GM12878 (cell line): ENCODE data around the gene PNMT. TPM values are rescaled to one million over a fixed set of nuclear protein-coding genes. Genes with fewer than 3 reads are reported as not detected.

Source experiments
- ATAC-seq: fragments of 200-7000 bp; cut with Tn5 transposase; 3 replicates; pipeline ENCODE4 v1.9.1; 2020; ENCODE audit warnings: mild to moderate bottlenecking, moderate library complexity
- BruUV-seq: library from RNA; stranded (reverse); fragments of 400-500 nt; replicated peaks from 2 replicates; lab custom pipeline; 2021; lab: Mats Ljungman, UMichigan
- CTCF ChIA-PET: fragments of 300-600 bp; sonication (Branson Sonifier 250); formaldehyde crosslinking; extraction: SDS; loops from one replicate; lab custom pipeline; 2021; ENCODE audit warnings: inconsistent platforms; lab: Yijun Ruan, JAX
- POLR2A ChIA-PET: fragments of 350-600 bp; formaldehyde crosslinking; extraction: SDS; loops from one replicate; lab custom pipeline; 2021; ENCODE audit warnings: inconsistent platforms; lab: Charles Lee
- RAD21 ChIA-PET: fragments of 300-600 bp; sonication (Branson Sonifier 250); formaldehyde crosslinking; loops from one replicate; lab custom pipeline; 2023; ENCODE audit warnings: antibody characterized with exemption; ENCODE audit not compliant: unreplicated experiment; lab: Charles Lee
- SMC1A ChIA-PET: fragments of 300-600 bp; sonication (Branson Sonifier 250); formaldehyde crosslinking; loops from one replicate; lab custom pipeline; 2023; ENCODE audit not compliant: unreplicated experiment, uncharacterized antibody; lab: Charles Lee
- DNase-seq: peaks from one replicate; pipeline ENCODE4 v3.0.0-alpha.2; 2011; ENCODE audit warnings: low read depth, low spot score
- FAIRE-seq: peaks from 3 replicates; lab custom pipeline; 2011; peaks lifted over from hg19 to GRCh38; lab: Jason Lieb, UNC
- H2AFZ ChIP-seq: 2 replicates; pipeline ENCODE4 v1.6.0; 2011; ENCODE audit warnings: low read depth, low read length, control low read depth; ENCODE audit not compliant: control insufficient read depth
- H3K27ac ChIP-seq: 2 replicates; pipeline ENCODE4 v1.5.1; 2011; ENCODE audit warnings: control low read depth; ENCODE audit not compliant: control insufficient read depth, insufficient read depth
- H3K27me3 ChIP-seq, 2 experiments: replicated peaks in 1 of 2; 2 replicates each; pipeline versions ENCODE4 v1.6.0 to v1.6.1; 2011; ENCODE audit warnings: low read length in 1 of 2; ENCODE audit not compliant: control insufficient read depth in 2 of 2, insufficient read depth in 2 of 2
- H3K36me3 ChIP-seq, 2 experiments: 2 replicates each; pipeline ENCODE4 v1.5.1; 2011; ENCODE audit warnings: low read length in 1 of 2; ENCODE audit not compliant: control insufficient read depth in 2 of 2, insufficient read depth in 2 of 2
- H3K4me1 ChIP-seq: 2 replicates; pipeline ENCODE4 v1.6.1; 2011; ENCODE audit warnings: mild to moderate bottlenecking, low read length, moderate library complexity, mixed read lengths; ENCODE audit not compliant: control insufficient read depth, insufficient read depth
- H3K4me2 ChIP-seq: 2 replicates; pipeline ENCODE4 v1.6.0; 2011; ENCODE audit warnings: control low read depth; ENCODE audit not compliant: control insufficient read depth, insufficient read depth
- H3K4me3 ChIP-seq: fragments of 200-600 bp; sonication (generic); 2 replicates; pipeline ENCODE4 v1.5.1; 2016
- H3K79me2 ChIP-seq: 2 replicates; pipeline ENCODE4 v1.6.0; 2011; ENCODE audit warnings: low read length; ENCODE audit not compliant: control insufficient read depth, insufficient read depth
- H3K9ac ChIP-seq: 2 replicates; pipeline ENCODE4 v1.8.0; 2011; ENCODE audit warnings: low read length, control low read depth, mixed read lengths; ENCODE audit not compliant: control insufficient read depth, insufficient read depth
- H3K9me3 ChIP-seq: replicated peaks from 3 replicates; pipeline ENCODE4 v1.5.1; 2011; ENCODE audit warnings: mild to moderate bottlenecking, low read length; ENCODE audit not compliant: control insufficient read depth, insufficient read depth
- H4K20me1 ChIP-seq: 2 replicates; pipeline ENCODE4 v1.6.0; 2011; ENCODE audit not compliant: control insufficient read depth, insufficient read depth
- CHD1 ChIP-seq: IDR thresholded peaks from 2 replicates; pipeline ENCODE4 v1.6.1; 2012; ENCODE audit warnings: low read depth, low read length, improper control_type of control experiment
- MLLT1 ChIP-seq: fragments of 450-650 bp; IDR thresholded peaks from 2 replicates; pipeline ENCODE4 v1.6.1; 2016; ENCODE audit warnings: mild to moderate bottlenecking
- NR2F1 ChIP-seq: fragments of 450-650 bp; conservative IDR thresholded peaks from 2 replicates; pipeline ENCODE4 v1.6.1; 2017; ENCODE audit warnings: mild to moderate bottlenecking
- RBBP5 ChIP-seq: fragments of 200-600 bp; sonication (generic); conservative IDR thresholded peaks from 2 replicates; pipeline ENCODE4 v1.6.1; 2016
- SMAD1 ChIP-seq: fragments of 450-650 bp; IDR thresholded peaks from 2 replicates; pipeline ENCODE4 v1.6.1; 2018; ENCODE audit warnings: mild to moderate bottlenecking, low read depth; ENCODE audit not compliant: partially characterized antibody
- SREBF1 ChIP-seq: IDR thresholded peaks from 2 replicates; pipeline ENCODE4 v1.6.1; 2012; ENCODE audit warnings: mild to moderate bottlenecking, low read length
- ZNF217 ChIP-seq: fragments of 450-650 bp; IDR thresholded peaks from 2 replicates; pipeline ENCODE4 v1.6.1; 2017; ENCODE audit warnings: antibody characterized with exemption, mild to moderate bottlenecking
- WGBS: methylation state at CpG from one replicate; pipeline ENCODE4 v1.1.6; 2016; ENCODE audit warnings: low lambda C conversion rate; ENCODE audit not compliant: insufficient replicate concordance, insufficient coverage; ENCODE audit errors: missing lambda C conversion rate; 5-methylcytosine and 5-hydroxymethylcytosine counted together
- in situ Hi-C: fragments of 300-500 bp; cut with MboI; formaldehyde crosslinking; loops from 9 replicates; pipeline ENCODE4 v1.14.3; 2018; ENCODE audit warnings: mixed read lengths
- intact Hi-C: fragments of 100-400 bp; cut with micrococcal nuclease; formaldehyde crosslinking; loops from one replicate; pipeline ENCODE4 v1.14.2; 2022; ENCODE audit not compliant: unreplicated experiment
- polyA plus RNA-seq, 11 experiments: library from polyadenylated mRNA; depleted of rRNA in 4 of 11; unstranded in 6 of 11; stranded (reverse) in 5 of 11; fragments of >200 nt; fragmentation: Nextera tagmentation in 4 of 11; fragmentation: Illumina TruSeq in 1 of 11; extraction: Ambion mirVana in 4 of 11; extraction: Trizol in 1 of 11; gene quantifications; 1 replicate in 1 of 11; 2 replicates in 10 of 11; pipeline versions ENCODE4 v1.2.1 to v1.2.3, GENCODE V29; 2011 to 2016; ENCODE audit warnings: inconsistent platforms in 2 of 11, missing spikeins in 2 of 11, low read depth in 1 of 11
- total RNA-seq, 4 experiments: library from RNA; depleted of rRNA in 3 of 4; stranded (reverse); fragments of >200 nt in 3 of 4; fragmentation: Illumina TruSeq in 1 of 4; extraction: Trizol in 1 of 4; gene quantifications; 2 replicates each; pipeline versions ENCODE4 v1.2.1 to v1.2.3, GENCODE V29; 2013 to 2021
- TF ChIP-seq, protein P1 (sequence below): fragments of 450-650 bp; IDR thresholded peaks from 2 replicates; pipeline ENCODE4 v1.6.1; 2017; ENCODE audit warnings: mild to moderate bottlenecking, moderate library complexity

Gene PNMT
- total and polyA plus RNA-seq, 10 of the 15 experiments (the other 5 are each of a cell fraction or from before 2014, with no cell fraction given), result not detected

DNA sequence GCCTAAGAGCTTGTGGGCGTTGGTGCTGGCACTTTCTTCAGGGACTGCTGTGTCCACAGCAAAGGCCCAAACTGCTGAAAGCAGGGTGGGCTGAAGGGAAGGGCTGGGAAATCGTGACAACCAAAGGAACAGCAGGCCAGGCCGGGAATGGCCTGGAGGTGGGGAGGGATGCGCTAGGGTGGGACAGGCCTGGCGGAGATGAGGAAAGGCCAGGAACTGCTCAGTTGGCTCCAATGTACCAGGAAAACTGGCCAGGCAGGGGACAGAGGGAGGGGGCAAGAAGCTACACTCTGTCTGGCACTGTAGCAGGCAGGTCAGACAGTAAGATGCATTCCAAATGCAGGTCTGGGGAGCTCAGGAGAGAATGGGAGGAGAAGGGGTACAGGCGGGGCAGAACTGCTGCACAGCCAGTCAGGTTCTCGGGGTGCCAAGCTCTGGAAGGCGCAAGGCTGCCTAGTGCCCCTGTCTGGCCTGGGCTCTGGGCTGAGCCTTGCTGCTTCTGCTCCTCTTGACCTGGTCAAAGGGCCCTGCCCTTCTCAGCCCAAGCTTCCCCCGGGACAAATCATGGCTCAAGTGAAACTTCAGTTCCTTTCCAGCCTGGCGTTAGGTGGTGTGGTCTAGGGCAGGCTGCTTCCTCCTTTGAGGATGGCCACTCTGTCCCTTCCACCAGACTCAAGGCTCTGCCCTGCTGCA lies 7.3 kb downstream of the PNMT start:
- Histone ChIP-seq H3K4me2 (no peak overlapping the region), H3K9me3 (no peaks in the 10 kb centered on the region), H3K4me1 (peaks cover 37% of the 10 kb centered on the region), H3K9ac (no peak overlapping the region), H3K79me2 (no peaks in the 10 kb centered on the region), H3K36me3 (no peaks in the 10 kb centered on the region), H4K20me1 (no peaks in the 10 kb centered on the region), H3K27me3 (no peaks in the 10 kb centered on the region; a peak in 1 of 4 replicates), H3K27ac (no peak overlapping the region), H2AFZ (no peak overlapping the region; the same call in 1 of the 2 replicates), H3K4me3 (no peak overlapping the region)
- in situ Hi-C loops, result no loop called here
- ATAC-seq (no peak; the same call in 1 of the 3 replicates), FAIRE-seq (no peak), DNase-seq (no peak)
- ChIA-PET SMC1A (interaction anchor here (0.6 to 2.0 kb wide), 6 partner anchors 13 to 693 kb away, joined by 3 to 11 read pairs (median 4); partner anchors contain the start of genes MIEN1 and PGAP3), RAD21 (interaction anchor here (0.9 to 3.1 kb wide), 10 partner anchors 12 to 353 kb away, joined by 3 to 10 read pairs (median 5); partner anchors contain the start of genes MIEN1 and PGAP3), CTCF (interaction anchor here (0.8 to 9.1 kb wide), 8 partner anchors 12 to 56 kb away, joined by 3 to 114 read pairs (median 6); partner anchors contain the start of genes MIEN1 and PGAP3), POLR2A (interaction anchor here (0.5 to 2.6 kb wide), 6 partner anchors 12 to 298 kb away, joined by 3 to 9 read pairs (median 4); partner anchors contain the start of genes IKZF3, MIEN1 and PGAP3)
- intact Hi-C loops, result no loop called here
- 65% methylated on average over 10 of the region's 10 CpGs for WGBS
- no TSS peak for BruUV-seq
- peak; percentile 58 for TF ChIP-seq NR2F1
- TF ChIP-seq RBBP5, result no peak
- 0 out of 2 replicates have a peak, but pooled peaks have one; percentile 28 for TF ChIP-seq MLLT1
- TF ChIP-seq, protein P1, sequence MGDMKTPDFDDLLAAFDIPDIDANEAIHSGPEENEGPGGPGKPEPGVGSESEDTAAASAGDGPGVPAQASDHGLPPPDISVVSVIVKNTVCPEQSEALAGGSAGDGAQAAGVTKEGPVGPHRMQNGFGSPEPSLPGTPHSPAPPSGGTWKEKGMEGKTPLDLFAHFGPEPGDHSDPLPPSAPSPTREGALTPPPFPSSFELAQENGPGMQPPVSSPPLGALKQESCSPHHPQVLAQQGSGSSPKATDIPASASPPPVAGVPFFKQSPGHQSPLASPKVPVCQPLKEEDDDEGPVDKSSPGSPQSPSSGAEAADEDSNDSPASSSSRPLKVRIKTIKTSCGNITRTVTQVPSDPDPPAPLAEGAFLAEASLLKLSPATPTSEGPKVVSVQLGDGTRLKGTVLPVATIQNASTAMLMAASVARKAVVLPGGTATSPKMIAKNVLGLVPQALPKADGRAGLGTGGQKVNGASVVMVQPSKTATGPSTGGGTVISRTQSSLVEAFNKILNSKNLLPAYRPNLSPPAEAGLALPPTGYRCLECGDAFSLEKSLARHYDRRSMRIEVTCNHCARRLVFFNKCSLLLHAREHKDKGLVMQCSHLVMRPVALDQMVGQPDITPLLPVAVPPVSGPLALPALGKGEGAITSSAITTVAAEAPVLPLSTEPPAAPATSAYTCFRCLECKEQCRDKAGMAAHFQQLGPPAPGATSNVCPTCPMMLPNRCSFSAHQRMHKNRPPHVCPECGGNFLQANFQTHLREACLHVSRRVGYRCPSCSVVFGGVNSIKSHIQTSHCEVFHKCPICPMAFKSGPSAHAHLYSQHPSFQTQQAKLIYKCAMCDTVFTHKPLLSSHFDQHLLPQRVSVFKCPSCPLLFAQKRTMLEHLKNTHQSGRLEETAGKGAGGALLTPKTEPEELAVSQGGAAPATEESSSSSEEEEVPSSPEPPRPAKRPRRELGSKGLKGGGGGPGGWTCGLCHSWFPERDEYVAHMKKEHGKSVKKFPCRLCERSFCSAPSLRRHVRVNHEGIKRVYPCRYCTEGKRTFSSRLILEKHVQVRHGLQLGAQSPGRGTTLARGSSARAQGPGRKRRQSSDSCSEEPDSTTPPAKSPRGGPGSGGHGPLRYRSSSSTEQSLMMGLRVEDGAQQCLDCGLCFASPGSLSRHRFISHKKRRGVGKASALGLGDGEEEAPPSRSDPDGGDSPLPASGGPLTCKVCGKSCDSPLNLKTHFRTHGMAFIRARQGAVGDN, result no peak
- no peak for TF ChIP-seq ZNF217
- no peak for TF ChIP-seq SMAD1
- no peak for TF ChIP-seq SREBF1
- TF ChIP-seq CHD1, result no peak
